HCT116 (cell line): ENCODE measurements around the gene RPS6KL1. TPM values are rescaled to one million over a fixed set of nuclear protein-coding genes. Genes with fewer than 3 reads are reported as not detected.

Experiments
- ATAC-seq: fragments of 200-7000 bp; cut with Tn5 transposase; 2 replicates; pipeline ENCODE4 v1.9.1; 2020; ENCODE audit warnings: mild to moderate bottlenecking, moderate library complexity
- BruUV-seq: library from RNA; stranded (reverse); fragments of 400-500 nt; replicated peaks from 2 replicates; lab custom pipeline; 2021; lab: Mats Ljungman, UMichigan
- CTCF ChIA-PET: fragments of 300-600 bp; sonication (Branson Sonifier 250); formaldehyde crosslinking; loops from one replicate; lab custom pipeline; 2021; ENCODE audit warnings: antibody characterized with exemption; lab: Charles Lee
- POLR2A ChIA-PET: fragments of 300-600, 350-600 bp; sonication (Branson Sonifier 250); formaldehyde crosslinking; loops from one replicate; lab custom pipeline; 2021; ENCODE audit warnings: antibody characterized with exemption; lab: Charles Lee
- RAD21 ChIA-PET, 2 experiments: fragments of 300-600 bp; sonication (Branson Sonifier 250); formaldehyde crosslinking; loops; one replicate each; lab custom pipeline; 2023; ENCODE audit warnings: low total read pairs in 2 of 2; ENCODE audit not compliant: uncharacterized antibody in 2 of 2, unreplicated experiment in 2 of 2, low non-redundant PET in 1 of 2; lab: Charles Lee
- DNase-seq: peaks from one replicate; pipeline ENCODE4 v3.0.0-alpha.2; 2010; ENCODE audit warnings: low read depth, low spot score
- H2AFZ ChIP-seq: fragments of 200-600 bp; shearing (Covaris generic), sonication (generic); 2 replicates; pipeline ENCODE4 v1.6.1; 2017; ENCODE audit warnings: low read depth, mixed run types, mixed read lengths, antibody characterized with exemption, low read length; ENCODE audit not compliant: poor library complexity, severe bottlenecking
- H3K27ac ChIP-seq: 2 replicates; pipeline ENCODE4 v1.5.1; 2012; ENCODE audit warnings: low read depth, low read length
- H3K27me3 ChIP-seq: fragments of 200-600 bp; sonication (generic); 2 replicates; pipeline ENCODE4 v1.6.1; 2016; ENCODE audit warnings: mixed run types, low read length, mixed read lengths; ENCODE audit not compliant: insufficient read depth
- H3K36me3 ChIP-seq, 2 experiments: fragments of 200-500 bp in 1 of 2; fragments of 200-600 bp in 1 of 2; sonication (Bioruptor generic) in 1 of 2; sonication (generic) in 1 of 2; 2 replicates each; pipeline versions ENCODE4 v1.5.1 to v1.6.1; 2014 to 2016; ENCODE audit warnings: low read length in 2 of 2, inconsistent platforms in 1 of 2, mixed read lengths in 1 of 2, mixed run types in 1 of 2; ENCODE audit not compliant: insufficient read depth in 2 of 2, control insufficient read depth in 1 of 2
- H3K4me1 ChIP-seq, 2 experiments: fragments of 200-600 bp in 1 of 2; sonication (generic) in 1 of 2; 2 replicates each; pipeline versions ENCODE4 v1.5.1 to v1.6.1; 2012 to 2017; ENCODE audit warnings: low read length in 2 of 2, inconsistent platforms in 1 of 2, mild to moderate bottlenecking in 1 of 2, mixed read lengths in 1 of 2, mixed run types in 1 of 2, moderate library complexity in 1 of 2; ENCODE audit not compliant: insufficient read depth in 2 of 2, control insufficient read depth in 1 of 2
- H3K4me2 ChIP-seq: fragments of 200-600 bp; sonication (generic); 2 replicates; pipeline ENCODE4 v1.6.1; 2017; ENCODE audit warnings: mixed run types, low read length, mixed read lengths
- H3K4me3 ChIP-seq, 2 experiments: fragments of 200-600 bp in 1 of 2; sonication (generic) in 1 of 2; replicated peaks in 1 of 2; 2 replicates each; pipeline ENCODE4 v1.5.1; 2011 to 2016; ENCODE audit warnings: low read length in 2 of 2, control low read depth in 1 of 2, low read depth in 1 of 2, mild to moderate bottlenecking in 1 of 2, mixed read lengths in 1 of 2, mixed run types in 1 of 2
- H3K79me2 ChIP-seq: fragments of 200-600 bp; sonication (generic); 2 replicates; pipeline ENCODE4 v1.6.1; 2017; ENCODE audit warnings: mild to moderate bottlenecking, mixed run types, low read length, moderate library complexity, mixed read lengths; ENCODE audit not compliant: insufficient read depth
- H3K9ac ChIP-seq: fragments of 200-600 bp; sonication (generic); 2 replicates; pipeline ENCODE4 v1.6.1; 2016; ENCODE audit warnings: low read length, mixed read lengths
- H3K9me2 ChIP-seq: fragments of 200-600 bp; sonication (generic), shearing (Covaris generic); 2 replicates; pipeline ENCODE4 v1.6.1; 2017; ENCODE audit warnings: mixed run types, mild to moderate bottlenecking, moderate library complexity; ENCODE audit not compliant: insufficient read depth
- H3K9me3 ChIP-seq, 2 experiments: fragments of 200-500 bp in 1 of 2; fragments of 200-600 bp in 1 of 2; sonication (Bioruptor generic) in 1 of 2; sonication (generic) in 1 of 2; 2 replicates each; pipeline ENCODE4 v1.6.1; 2014 to 2017; ENCODE audit warnings: low read length in 2 of 2, mixed read lengths in 2 of 2, inconsistent platforms in 1 of 2, low read depth in 1 of 2, mild to moderate bottlenecking in 1 of 2, mixed run types in 1 of 2, moderate library complexity in 1 of 2; ENCODE audit not compliant: control insufficient read depth in 1 of 2, insufficient read depth in 1 of 2
- H4K20me1 ChIP-seq: fragments of 200-600 bp; sonication (generic), shearing (Covaris generic); 2 replicates; pipeline ENCODE4 v1.6.1; 2017; ENCODE audit warnings: mixed run types, mild to moderate bottlenecking, moderate library complexity; ENCODE audit not compliant: insufficient read depth
- ATF3 ChIP-seq: IDR thresholded peaks from 2 replicates; pipeline ENCODE4 v1.6.1; 2012
- EGR1 ChIP-seq: IDR thresholded peaks from 2 replicates; pipeline ENCODE4 v1.6.1; 2012; ENCODE audit warnings: low read depth
- EZH2 ChIP-seq: fragments of 200-600 bp; sonication (generic); IDR thresholded peaks from 2 replicates; pipeline ENCODE4 v1.6.1; 2017; ENCODE audit warnings: antibody characterized with exemption, mixed run types
- EZH2phosphoT487 ChIP-seq: fragments of 200-600 bp; IDR thresholded peaks from 2 replicates; pipeline ENCODE4 v1.6.1; 2018; ENCODE audit warnings: antibody characterized with exemption, borderline replicate concordance
- MAX ChIP-seq: IDR thresholded peaks from 2 replicates; pipeline ENCODE4 v1.6.1; 2012
- POLR2A ChIP-seq: IDR thresholded peaks from 2 replicates; pipeline ENCODE4 v1.7.0; 2011; ENCODE audit warnings: borderline replicate concordance; ENCODE audit not compliant: insufficient read depth, insufficient read length; ENCODE audit errors: extremely low read depth
- RAD21 ChIP-seq: IDR thresholded peaks from 2 replicates; pipeline ENCODE4 v1.6.1; 2012; ENCODE audit warnings: low read depth, mild to moderate bottlenecking
- REST ChIP-seq: IDR thresholded peaks from 2 replicates; pipeline ENCODE4 v1.6.1; 2012; ENCODE audit warnings: low read depth
- SIN3A ChIP-seq: IDR thresholded peaks from 2 replicates; pipeline ENCODE4 v1.6.1; 2012; ENCODE audit warnings: low read depth
- SP1 ChIP-seq: IDR thresholded peaks from 2 replicates; pipeline ENCODE4 v1.6.1; 2012; ENCODE audit warnings: low read depth
- SRF ChIP-seq: IDR thresholded peaks from 2 replicates; pipeline ENCODE4 v1.6.1; 2012; ENCODE audit warnings: low read depth
- TCF7L2 ChIP-seq: IDR thresholded peaks from 2 replicates; pipeline ENCODE4 v1.7.0; 2011; ENCODE audit warnings: borderline replicate concordance, inconsistent platforms; ENCODE audit not compliant: insufficient read depth, insufficient read length; ENCODE audit errors: extremely low read depth
- YY1 ChIP-seq: IDR thresholded peaks from 2 replicates; pipeline ENCODE4 v1.6.1; 2011; ENCODE audit warnings: low read length, low read depth, moderate library complexity, mild to moderate bottlenecking; ENCODE audit not compliant: insufficient replicate concordance; ENCODE audit errors: extremely low read depth
- intact Hi-C: fragments of 100-400 bp; cut with micrococcal nuclease; formaldehyde crosslinking; loops from 2 replicates; pipeline ENCODE4 v1.10.0; 2022
- total RNA-seq: library from RNA; stranded (reverse); gene quantifications from one replicate; pipeline ENCODE4 v1.2.1, GENCODE V29; 2021; ENCODE audit not compliant: unreplicated experiment

Gene RPS6KL1
- total RNA-seq, 1 experiment from 2014 or later = 6.7 TPM

- no peaks in the 10 kb centered on the region for H3K9me2 ChIP-seq
- TF ChIP-seq EZH2 = no peak
- no peak for TF ChIP-seq SP1
- no peak for TF ChIP-seq POLR2A
- TF ChIP-seq RAD21 = no peak
- TF ChIP-seq TCF7L2 = no peak
- no peak for TF ChIP-seq REST
- no peak for TF ChIP-seq MAX
- TF ChIP-seq ATF3 = no peak
- TF ChIP-seq SIN3A = no peak
- no peak for TF ChIP-seq YY1
- TF ChIP-seq EZH2phosphoT487 = no peak
- no peak for TF ChIP-seq EGR1
- no peak for TF ChIP-seq SRF
- no peak for DNase-seq
- H3K27me3 ChIP-seq = no peaks in the 10 kb centered on the region
- H3K4me2 ChIP-seq = no peak overlapping the region
- H2AFZ ChIP-seq = no peak overlapping the region
- CTCF ChIA-PET = interaction anchor here (0.7 to 6.9 kb wide), 9 partner anchors 13 to 251 kb away, joined by 3 to 94 read pairs (median 16); partner anchors contain the start of genes DLST and PROX2
- H3K27ac ChIP-seq = no peak overlapping the region
- no peak overlapping the region for H3K4me3 ChIP-seq
- no TSS peak for BruUV-seq
- no peaks in the 10 kb centered on the region for H3K36me3 ChIP-seq
- no peaks in the 10 kb centered on the region for H4K20me1 ChIP-seq
- H3K9ac ChIP-seq = no peak overlapping the region
- POLR2A ChIA-PET = no interaction called here
- H3K4me1 ChIP-seq = peaks cover 0 to 4% of the 10 kb centered on the region in 2 experiments; a peak in 1 of 4 replicates
- ATAC-seq = no peak
- H3K79me2 ChIP-seq = no peaks in the 10 kb centered on the region
- RAD21 ChIA-PET = interaction anchor here (2.3 to 2.5 kb wide), 2 partner anchors 46 to 47 kb away, joined by 12 to 13 read pairs; no protein-coding TSS in a partner anchor
- no peaks in the 10 kb centered on the region for H3K9me3 ChIP-seq
- intact Hi-C loops = loop anchor here (2.0 kb wide), 1 partner anchor 447 kb away; no protein-coding TSS in a partner anchor
Observed at GRCh38 chr14:74859757-74860552, 63.1 kb downstream of the RPS6KL1 start.
